GM20431 (cell line): ENCODE data around the gene NPSR1.
"Not testable (repeated sequence)": the region's sequence is repeated elsewhere in the genome, so short reads cannot be mapped to it uniquely, and the experiment has no call there.

ENCODE experiments used
- in situ Hi-C: fragments of 300-500 bp; cut with MseI, MboI; formaldehyde crosslinking; loops from one replicate; pipeline ENCODE4 v1.15.0; 2020; ENCODE audit warnings: low sequenced_read_pairs; ENCODE audit not compliant: unreplicated experiment

Gene NPSR1, protein sequence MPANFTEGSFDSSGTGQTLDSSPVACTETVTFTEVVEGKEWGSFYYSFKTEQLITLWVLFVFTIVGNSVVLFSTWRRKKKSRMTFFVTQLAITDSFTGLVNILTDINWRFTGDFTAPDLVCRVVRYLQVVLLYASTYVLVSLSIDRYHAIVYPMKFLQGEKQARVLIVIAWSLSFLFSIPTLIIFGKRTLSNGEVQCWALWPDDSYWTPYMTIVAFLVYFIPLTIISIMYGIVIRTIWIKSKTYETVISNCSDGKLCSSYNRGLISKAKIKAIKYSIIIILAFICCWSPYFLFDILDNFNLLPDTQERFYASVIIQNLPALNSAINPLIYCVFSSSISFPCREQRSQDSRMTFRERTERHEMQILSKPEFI

DNA sequence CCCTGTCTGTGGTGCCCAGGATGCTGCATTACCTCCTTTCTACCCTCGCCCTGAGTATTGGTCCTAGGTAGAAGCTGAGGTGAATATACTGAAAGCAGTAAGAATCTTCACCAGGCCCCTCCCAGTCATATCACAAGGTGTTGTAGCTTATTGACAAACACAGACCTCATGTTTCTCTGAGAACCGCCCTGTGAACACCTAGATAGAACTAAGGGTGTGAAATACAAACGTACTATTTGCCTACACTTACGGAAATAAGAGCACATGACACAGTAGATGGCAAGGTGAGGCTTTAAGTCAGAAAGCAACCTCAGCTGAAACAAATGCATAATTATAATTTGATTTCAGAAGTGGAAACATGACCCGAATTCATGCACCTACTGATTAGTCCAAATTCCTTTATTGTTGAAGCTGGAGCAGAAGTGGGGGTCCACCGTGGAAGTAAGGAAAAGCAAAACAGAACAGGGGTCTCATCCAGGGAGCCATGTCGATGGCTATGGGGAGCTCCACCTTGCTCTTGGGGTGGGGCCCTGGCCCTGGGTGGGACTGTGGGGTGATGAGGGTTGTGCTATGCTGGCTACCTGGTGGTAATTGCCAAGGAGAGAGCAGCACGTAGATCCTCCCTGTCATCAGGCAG lies at the start of gene NPSR1:
TSS of gene NPSR1 (plus strand) at position 587 of the 637 bp plus-strand sequence. CDS start 195 bp downstream, outside the sequence.
- in situ Hi-C loops: no loop called here

DNA sequence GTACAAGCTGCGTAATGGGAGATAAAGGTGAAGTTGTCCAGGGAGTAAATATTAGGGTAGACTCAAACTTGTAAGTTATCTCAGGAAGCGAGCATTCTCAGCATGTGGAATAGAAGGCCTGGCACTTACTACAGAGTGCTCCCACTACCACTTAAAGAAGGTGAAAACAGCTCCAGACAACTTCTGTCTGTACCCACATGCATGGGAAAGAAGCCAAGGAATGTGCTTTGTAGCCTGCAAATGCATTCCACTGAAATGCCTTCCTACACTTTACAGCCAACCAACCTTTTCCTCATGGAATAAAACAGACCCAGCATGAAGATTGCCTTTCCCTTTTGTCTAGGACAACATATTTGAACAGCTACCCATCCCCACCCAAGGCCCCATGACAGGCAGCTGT lies 45.4 kb upstream of the NPSR1 start:
- in situ Hi-C loops: no loop called here

GRCh38 chr7:34620425-34620824 lies 37.6 kb upstream of the NPSR1 start:
- in situ Hi-C loops: no loop called here

DNA sequence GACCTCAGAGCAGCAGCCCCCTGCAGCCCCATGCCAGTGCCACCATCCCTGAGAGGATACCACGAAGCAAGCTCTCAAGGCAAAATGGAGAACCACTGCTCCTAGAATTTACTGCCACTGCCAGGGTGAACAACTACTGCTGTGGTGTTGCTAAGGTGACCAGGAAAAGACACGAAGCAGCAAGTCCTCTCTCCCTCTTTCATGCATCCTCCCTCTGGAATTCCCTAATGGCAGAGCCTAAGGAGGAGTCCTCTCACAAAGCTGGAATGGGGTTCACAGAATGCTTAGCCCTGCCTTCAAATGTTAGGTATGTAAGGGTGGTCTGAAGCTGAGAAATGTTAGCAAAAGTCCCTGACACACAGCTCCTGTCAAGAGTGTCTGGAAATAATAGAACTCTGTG lies 35.8 kb upstream of the NPSR1 start:
- in situ Hi-C loops: no loop called here

DNA sequence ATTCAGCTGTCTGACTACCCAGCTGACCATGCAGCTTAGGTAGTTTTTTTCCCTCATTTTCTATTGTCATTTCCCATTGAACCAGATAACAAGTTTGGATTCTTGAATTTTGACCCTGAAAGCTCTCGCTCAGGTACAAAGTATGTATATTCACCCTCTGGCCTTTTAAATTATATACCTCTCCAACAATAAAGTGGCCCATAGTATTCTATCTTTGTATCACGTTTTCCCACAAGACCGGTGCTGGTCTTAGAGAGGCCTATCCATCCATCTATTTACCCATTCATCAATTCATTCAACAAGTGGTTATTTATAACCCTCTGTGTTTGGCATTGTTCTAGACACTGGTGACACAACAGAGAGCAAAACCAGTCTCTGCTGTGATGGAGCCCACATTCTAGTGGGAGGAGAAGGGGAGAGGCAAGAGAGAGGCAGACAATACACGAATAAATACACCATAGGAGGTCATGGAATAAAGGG lies 35.2 kb upstream of the NPSR1 start:
- in situ Hi-C loops: no loop called here

GRCh38 chr7:34628618-34629017 lies 29.4 kb upstream of the NPSR1 start:
- in situ Hi-C loops: not testable (repeated sequence)

DNA sequence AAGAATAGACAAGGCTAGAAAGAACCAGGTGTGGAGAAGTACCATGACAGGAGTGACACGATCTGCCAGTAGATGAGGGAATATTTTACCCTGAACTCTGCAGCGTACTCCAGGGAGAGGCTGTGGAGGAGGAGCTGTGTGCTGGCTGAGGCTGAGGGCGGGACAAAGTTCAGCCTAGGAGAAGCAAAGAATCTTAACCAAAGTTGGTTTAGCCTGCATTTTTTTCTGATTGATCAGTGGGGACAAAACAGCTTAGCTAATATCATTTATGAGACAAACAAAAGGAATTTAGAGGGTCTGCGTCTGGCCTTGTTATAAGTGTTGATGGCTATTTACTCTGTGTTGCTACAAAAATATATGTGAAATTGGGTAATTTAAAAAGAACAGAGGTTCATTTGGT lies 5.2 kb upstream of the NPSR1 start:
- in situ Hi-C loops: no loop called here

DNA sequence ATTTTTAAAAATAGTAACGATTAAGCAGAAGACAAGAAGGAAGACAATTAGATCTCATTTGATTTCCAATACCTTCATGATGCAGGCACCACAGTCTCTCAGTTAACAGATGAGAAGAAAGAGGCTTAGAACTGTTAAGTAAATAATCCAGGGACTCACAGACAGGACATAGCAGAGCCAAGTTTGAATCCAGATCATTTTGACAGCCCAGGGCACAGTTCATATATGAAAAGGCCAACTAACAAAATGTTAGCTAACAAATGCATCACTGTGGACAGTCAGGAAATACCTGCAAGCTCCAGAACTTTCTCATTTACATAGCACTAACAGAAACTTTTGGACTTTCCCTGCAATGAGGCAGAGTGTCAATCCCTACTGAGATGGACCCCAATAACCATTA lies 4.2 kb upstream of the NPSR1 start:
- in situ Hi-C loops: no loop called here

- in situ Hi-C loops: no loop called here
Observed at GRCh38 chr7:34655384-34655783, 2.6 kb upstream of the NPSR1 start.

DNA sequence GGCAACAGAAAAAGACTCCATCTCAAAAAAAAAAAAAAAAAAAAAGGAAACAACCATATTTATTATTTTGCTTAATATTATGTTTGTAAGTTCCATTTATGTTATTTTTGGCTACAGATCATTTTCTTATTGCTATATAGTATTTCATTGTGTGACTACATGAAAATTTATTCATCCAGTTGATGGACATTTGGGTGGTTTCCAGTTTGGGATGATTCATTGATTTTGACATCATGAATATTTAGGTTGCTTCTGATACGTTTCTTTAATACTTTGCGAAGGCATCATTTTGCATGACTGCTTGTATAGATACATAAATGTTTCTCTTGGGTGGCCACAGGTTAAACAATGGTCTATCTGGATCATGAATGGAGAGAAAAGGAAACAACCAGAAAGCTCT lies 2.0 kb upstream of the NPSR1 start:
- in situ Hi-C loops: no loop called here

DNA sequence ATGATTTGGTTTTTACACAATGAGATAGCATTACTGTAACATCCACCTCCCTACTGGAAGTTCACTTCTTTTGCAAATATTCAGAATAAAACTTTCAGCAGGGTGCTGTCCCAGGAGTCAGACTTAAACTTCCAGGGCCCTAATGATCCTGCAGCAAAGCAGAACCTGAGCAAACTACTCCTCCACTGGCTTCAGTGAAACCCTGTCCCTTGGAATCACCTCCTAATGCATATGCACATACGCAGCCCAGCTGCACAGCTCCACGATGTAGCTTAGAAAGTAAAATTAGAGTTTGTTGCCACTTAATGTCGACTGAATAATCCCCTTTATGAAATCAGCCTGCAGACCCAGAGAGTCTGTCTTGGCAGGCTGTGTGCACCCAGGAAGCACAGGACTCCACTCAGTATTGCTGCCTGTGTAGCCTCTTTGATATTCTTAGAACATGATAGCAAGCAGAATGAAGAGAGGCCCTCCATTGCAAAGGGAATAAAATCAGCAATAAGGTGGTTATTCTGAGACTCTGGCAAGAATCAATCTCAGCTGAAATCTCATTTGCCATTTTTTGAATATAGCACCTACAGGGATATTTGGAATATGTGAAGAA lies 1.6 kb downstream of the NPSR1 start:
- in situ Hi-C loops: no loop called here

DNA sequence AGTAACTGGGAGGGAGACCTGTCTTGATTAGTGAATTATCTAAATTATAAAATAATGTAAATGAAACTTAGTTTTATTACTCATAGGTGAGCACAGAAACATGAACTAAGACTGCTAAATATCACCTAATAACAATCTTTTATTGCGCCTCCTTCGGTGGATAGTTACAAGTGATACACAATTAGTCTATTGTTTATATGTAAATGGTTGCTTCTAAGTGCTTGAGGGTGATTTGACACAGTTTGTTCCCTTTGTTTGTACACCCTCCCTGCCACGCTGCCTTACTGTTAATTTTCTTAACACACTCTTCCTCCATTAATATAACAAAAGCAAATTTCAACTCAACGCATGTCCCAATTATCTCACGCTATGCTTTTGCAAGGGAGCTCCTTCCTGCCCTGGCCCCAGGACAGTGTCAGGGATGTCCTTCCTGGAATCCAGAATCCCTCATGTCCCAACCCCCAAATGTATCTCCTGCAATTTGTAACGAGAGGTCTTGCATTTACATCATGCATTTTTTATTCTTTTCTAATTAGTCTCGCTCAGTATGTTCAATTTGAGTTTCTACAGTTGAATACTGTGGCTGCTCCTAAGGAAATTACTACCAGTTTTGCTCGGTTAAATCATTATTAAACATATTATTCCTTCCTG lies 4.2 kb downstream of the NPSR1 start:
- in situ Hi-C loops: no loop called here

- in situ Hi-C loops: no loop called here
Observed at GRCh38 chr7:34664755-34665154, 6.7 kb downstream of the NPSR1 start.

GRCh38 chr7:34672430-34672829 lies 14.4 kb downstream of the NPSR1 start:
- in situ Hi-C loops: no loop called here

DNA sequence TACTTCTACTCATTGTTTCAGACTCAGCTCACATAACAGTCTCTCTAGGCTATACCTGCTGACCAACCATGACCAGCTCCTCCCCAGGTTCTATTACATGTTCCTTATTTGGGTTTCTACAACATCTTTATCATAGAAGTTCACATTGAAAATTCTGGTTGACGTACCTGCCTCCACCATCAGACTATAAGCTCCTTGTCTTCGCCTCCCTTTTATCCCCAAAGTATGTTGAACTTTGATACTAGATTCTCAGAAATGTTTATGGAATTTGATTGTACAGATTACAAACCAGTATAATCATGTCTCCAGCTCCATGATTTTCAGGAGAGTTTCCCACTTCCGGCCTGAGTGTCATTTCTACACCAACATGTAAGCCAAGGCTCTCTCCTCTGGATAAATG lies 15.0 kb downstream of the NPSR1 start:
- in situ Hi-C loops: no loop called here

- in situ Hi-C loops: no loop called here
Observed at GRCh38 chr7:34675749-34676374, 17.8 kb downstream of the NPSR1 start.

DNA sequence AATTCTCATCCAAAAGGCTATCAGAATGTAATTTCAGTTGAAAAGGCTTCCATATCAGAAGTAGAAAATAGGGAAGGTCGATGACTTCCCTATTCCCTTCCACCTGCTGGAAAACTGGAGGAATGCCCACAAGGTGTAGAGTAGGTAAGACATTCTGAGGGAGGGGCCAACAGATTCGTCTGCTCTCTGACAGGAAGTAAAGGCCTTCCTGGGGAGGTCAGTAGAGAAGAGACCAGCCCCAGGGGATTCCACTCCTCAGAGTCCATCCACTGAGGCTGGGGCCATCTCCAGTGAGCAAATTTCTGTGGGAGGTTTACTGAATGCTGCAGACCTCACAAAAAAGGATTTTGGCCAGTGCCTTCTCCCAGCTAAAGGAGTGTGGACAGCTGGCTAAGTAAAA lies 19.5 kb downstream of the NPSR1 start:
- in situ Hi-C loops: no loop called here

GRCh38 chr7:34687529-34687928 lies 29.5 kb downstream of the NPSR1 start:
- in situ Hi-C loops: no loop called here

GRCh38 chr7:34696415-34696814 lies 38.4 kb downstream of the NPSR1 start:
- in situ Hi-C loops: no loop called here

DNA sequence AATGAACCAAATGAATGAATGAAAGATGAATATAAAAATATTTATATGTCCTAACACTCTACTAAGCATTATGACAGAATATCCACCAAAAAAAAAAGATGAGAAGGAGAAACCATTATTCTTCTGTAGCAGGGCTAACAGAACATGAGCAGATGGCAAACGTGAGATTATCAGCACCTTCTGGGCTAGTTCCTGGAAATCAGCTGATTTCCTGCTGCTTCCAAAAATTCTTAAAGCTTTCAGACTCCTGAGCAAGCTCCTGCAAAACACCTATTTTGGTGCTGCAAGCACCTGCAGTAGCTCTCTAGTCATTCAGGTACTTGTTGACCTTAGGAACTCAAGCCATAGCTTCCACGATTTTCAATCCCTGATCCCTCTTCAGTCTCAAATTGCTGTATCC lies 51.8 kb downstream of the NPSR1 start:
- in situ Hi-C loops: no loop called here
